OCI-M2 (cell line): ENCODE data around the gene LLGL1.

Source experiments
- DNase-seq: peaks from one replicate; lab custom pipeline; 2025; ENCODE audit not compliant: unreplicated experiment; lab: John Stamatoyannopoulos, UW

The LLGL1 gene

GRCh38 chr17:18252160-18252559, 26.7 kb downstream of the LLGL1 start:
- no peak for DNase-seq

- no peak for DNase-seq
These were observed 27.9 kb downstream of the LLGL1 start for GRCh38 chr17:18253187-18253884.

- DNase-seq = no peak
These were observed 28.7 kb downstream of the LLGL1 start for GRCh38 chr17:18253947-18254821.

GRCh38 chr17:18254888-18255649, 29.6 kb downstream of the LLGL1 start:
- DNase-seq = no peak

GRCh38 chr17:18256351-18256750, 30.9 kb downstream of the LLGL1 start:
- no peak for DNase-seq

GRCh38 chr17:18256776-18257175, 31.3 kb downstream of the LLGL1 start:
- DNase-seq = no peak

- DNase-seq = no peak
These were observed 32.0 kb downstream of the LLGL1 start for GRCh38 chr17:18257268-18257981.

GRCh38 chr17:18257982-18258355, 32.5 kb downstream of the LLGL1 start:
- no peak for DNase-seq

GRCh38 chr17:18258356-18259038, 33.1 kb downstream of the LLGL1 start, which contains the start of gene FLII:
Gene FLII, minus strand, starts transcription at chr17:18258738. Its CDS starts 48 bp downstream, at chr17:18258690.
- no peak for DNase-seq

- no peak for DNase-seq
These were observed 34.3 kb downstream of the LLGL1 start for GRCh38 chr17:18259621-18260331.

- peak; percentile 35 for DNase-seq
These were observed 35.1 kb downstream of the LLGL1 start, which contains the start of gene MIEF2 for GRCh38 chr17:18260332-18261145. Gene MIEF2, plus strand, starts transcription at chr17:18260662. Its CDS starts 2,059 bp downstream, at chr17:18262721.

- DNase-seq = no peak
These were observed 35.7 kb downstream of the LLGL1 start for GRCh38 chr17:18261146-18261515.

GRCh38 chr17:18261659-18262058, 36.2 kb downstream of the LLGL1 start:
- no peak for DNase-seq

- DNase-seq = no peak
These were observed 36.7 kb downstream of the LLGL1 start for GRCh38 chr17:18262111-18262510.

GRCh38 chr17:18262641-18263040, 37.2 kb downstream of the LLGL1 start:
- DNase-seq = no peak

- DNase-seq = no peak
These were observed 38.6 kb downstream of the LLGL1 start for GRCh38 chr17:18263885-18264682.

- DNase-seq = no peak
These were observed 41.9 kb downstream of the LLGL1 start for GRCh38 chr17:18267366-18267765.
